Stimulated activated effector memory CD8-positive, alpha-beta T cell treated with anti-CD3 and anti-CD28 coated beads, Interleukin-12 subunit alpha, Interleukin-12 subunit beta, amount 100 ng/mL, for 72 hours (primary cell): ENCODE results near the gene DNAJC30.
"Not testable (repeated sequence)": the region's sequence is repeated elsewhere in the genome, so short reads cannot be mapped to it uniquely, and the experiment has no call there.

Experiments used
- ATAC-seq: fragments of 150-1000 bp; cut with Tn5 transposase; 2 replicates; pipeline ENCODE4 v1.10.0; 2021
- DNase-seq, 2 donors: peaks; one replicate each; pipeline ENCODE4 v3.0.0; 2021 to 2022; ENCODE audit warnings: low spot score in 2 of 2
- H3K27ac Mint-ChIP-seq: one replicate; pipeline ENCODE4 v1.8.0; 2022; ENCODE audit warnings: mild to moderate bottlenecking, mixed read lengths
- H3K36me3 Mint-ChIP-seq: one replicate; pipeline ENCODE4 v1.8.0; 2022; ENCODE audit warnings: mild to moderate bottlenecking, mixed read lengths
- H3K4me1 Mint-ChIP-seq: one replicate; pipeline ENCODE4 v1.8.0; 2022; ENCODE audit warnings: mixed read lengths
- H3K4me3 Mint-ChIP-seq: one replicate; pipeline ENCODE4 v1.8.0; 2022; ENCODE audit warnings: mild to moderate bottlenecking, mixed read lengths
- H3K9me3 Mint-ChIP-seq: one replicate; pipeline ENCODE4 v1.8.0; 2022; ENCODE audit warnings: mixed read lengths

DNAJC30 gene

GRCh38 chr7:73717025-73717807 lies 34.0 kb upstream of the DNAJC30 start:
- Mint-ChIP-seq H3K4me3 (peak overlapping the region; percentile 82), H3K9me3 (no peaks in the 10 kb centered on the region), H3K27ac (peak overlapping the region; percentile 89), H3K36me3 (peaks cover 39% of the 10 kb centered on the region), H3K4me1 (peaks cover 49% of the 10 kb centered on the region)
- DNase-seq (no peak), ATAC-seq (no peak)

- DNase-seq, result no peak
- no peak overlapping the region for H3K27ac Mint-ChIP-seq
- H3K9me3 Mint-ChIP-seq, result no peaks in the 10 kb centered on the region
- H3K36me3 Mint-ChIP-seq, result peaks cover 39% of the 10 kb centered on the region
- peak overlapping the region; percentile 82 for H3K4me3 Mint-ChIP-seq
- H3K4me1 Mint-ChIP-seq, result peaks cover 56% of the 10 kb centered on the region
- ATAC-seq, result no peak
Observed at GRCh38 chr7:73716318-73716890, 33.2 kb upstream of the DNAJC30 start.

GRCh38 chr7:73715648-73716317 lies 32.5 kb upstream of the DNAJC30 start:
- no peak for DNase-seq
- peak; percentile 78 for ATAC-seq
- H3K36me3 Mint-ChIP-seq, result peaks cover 39% of the 10 kb centered on the region
- H3K27ac Mint-ChIP-seq, result peak overlapping the region; percentile 34
- peaks cover 56% of the 10 kb centered on the region for H3K4me1 Mint-ChIP-seq
- peak overlapping the region; percentile 82 for H3K4me3 Mint-ChIP-seq
- no peaks in the 10 kb centered on the region for H3K9me3 Mint-ChIP-seq

GRCh38 chr7:73713319-73713718 lies 30.1 kb upstream of the DNAJC30 start:
- H3K9me3 Mint-ChIP-seq, ATAC-seq, H3K27ac Mint-ChIP-seq, DNase-seq, H3K4me3 Mint-ChIP-seq: not testable (repeated sequence)
- peaks cover 46% of the 10 kb centered on the region for H3K4me1 Mint-ChIP-seq
- peaks cover 46% of the 10 kb centered on the region for H3K36me3 Mint-ChIP-seq

GRCh38 chr7:73712773-73713172 lies 29.5 kb upstream of the DNAJC30 start:
- H3K27ac Mint-ChIP-seq, result peak overlapping the region; percentile 71
- DNase-seq (no peak), ATAC-seq (no peak)
- H3K36me3 Mint-ChIP-seq, result peaks cover 46% of the 10 kb centered on the region
- no peak overlapping the region for H3K4me3 Mint-ChIP-seq
- peaks cover 40% of the 10 kb centered on the region for H3K4me1 Mint-ChIP-seq
- no peaks in the 10 kb centered on the region for H3K9me3 Mint-ChIP-seq

- H3K4me1 Mint-ChIP-seq, result peaks cover 29% of the 10 kb centered on the region
- H3K4me3 Mint-ChIP-seq, result no peak overlapping the region
- no peaks in the 10 kb centered on the region for H3K9me3 Mint-ChIP-seq
- DNase-seq (no peak), ATAC-seq (no peak)
- H3K36me3 Mint-ChIP-seq, result peaks cover 44% of the 10 kb centered on the region
- H3K27ac Mint-ChIP-seq, result no peak overlapping the region
Observed at GRCh38 chr7:73708961-73709549, 25.8 kb upstream of the DNAJC30 start.

GRCh38 chr7:73707045-73707631 lies 23.9 kb upstream of the DNAJC30 start:
- Mint-ChIP-seq H3K27ac (no peak overlapping the region), H3K4me3 (no peak overlapping the region), H3K9me3 (no peaks in the 10 kb centered on the region), H3K4me1 (peaks cover 21% of the 10 kb centered on the region), H3K36me3 (peaks cover 62% of the 10 kb centered on the region)
- DNase-seq, result no peak
- no peak for ATAC-seq

GRCh38 chr7:73706126-73707044 lies 23.1 kb upstream of the DNAJC30 start:
- DNase-seq (no peak), ATAC-seq (peak; percentile 85)
- no peaks in the 10 kb centered on the region for H3K9me3 Mint-ChIP-seq
- peaks cover 22% of the 10 kb centered on the region for H3K4me1 Mint-ChIP-seq
- no peak overlapping the region for H3K4me3 Mint-ChIP-seq
- H3K27ac Mint-ChIP-seq, result no peak overlapping the region
- H3K36me3 Mint-ChIP-seq, result peaks cover 69% of the 10 kb centered on the region

GRCh38 chr7:73705551-73705920 lies 22.3 kb upstream of the DNAJC30 start:
- Mint-ChIP-seq H3K9me3 (no peaks in the 10 kb centered on the region), H3K36me3 (peaks cover 76% of the 10 kb centered on the region), H3K4me3 (no peak overlapping the region), H3K4me1 (peaks cover 23% of the 10 kb centered on the region), H3K27ac (no peak overlapping the region)
- ATAC-seq, result no peak
- DNase-seq, result no peak

- DNase-seq (no peak), ATAC-seq (no peak)
- Mint-ChIP-seq H3K27ac (no peak overlapping the region), H3K4me1 (peaks cover 23% of the 10 kb centered on the region), H3K9me3 (no peaks in the 10 kb centered on the region), H3K36me3 (peaks cover 80% of the 10 kb centered on the region), H3K4me3 (no peak overlapping the region)
Observed at GRCh38 chr7:73704640-73705550, 21.6 kb upstream of the DNAJC30 start.

- H3K36me3 Mint-ChIP-seq, result peaks cover 82% of the 10 kb centered on the region
- peaks cover 23% of the 10 kb centered on the region for H3K4me1 Mint-ChIP-seq
- H3K27ac Mint-ChIP-seq, result no peak overlapping the region
- DNase-seq (no peak), ATAC-seq (peak; percentile 35)
- H3K4me3 Mint-ChIP-seq, result no peak overlapping the region
- no peaks in the 10 kb centered on the region for H3K9me3 Mint-ChIP-seq
Observed at GRCh38 chr7:73703757-73704639, 20.7 kb upstream of the DNAJC30 start.

- Mint-ChIP-seq H3K27ac (no peak overlapping the region), H3K36me3 (peaks cover 83% of the 10 kb centered on the region), H3K4me3 (no peak overlapping the region), H3K9me3 (no peaks in the 10 kb centered on the region), H3K4me1 (peaks cover 23% of the 10 kb centered on the region)
- no peak for DNase-seq
- no peak for ATAC-seq
Observed at GRCh38 chr7:73703225-73703624, 20.0 kb upstream of the DNAJC30 start.

- ATAC-seq (no peak), DNase-seq (no peak)
- H3K4me1 Mint-ChIP-seq, result peaks cover 23% of the 10 kb centered on the region
- H3K27ac Mint-ChIP-seq, result peak overlapping the region; percentile 79
- no peak overlapping the region for H3K4me3 Mint-ChIP-seq
- H3K9me3 Mint-ChIP-seq, result no peaks in the 10 kb centered on the region
- peaks cover 83% of the 10 kb centered on the region for H3K36me3 Mint-ChIP-seq
Observed at GRCh38 chr7:73702665-73703064, 19.4 kb upstream of the DNAJC30 start.
